PC-3 (cell line): ENCODE results near the gene CLRN1. TPM values are rescaled to one million over a fixed set of nuclear protein-coding genes. Genes with fewer than 3 reads are reported as not detected.

Experiments used
- ATAC-seq: fragments of 200-7000 bp; cut with Tn5 transposase; 2 replicates; pipeline ENCODE4 v1.9.1; 2020; ENCODE audit warnings: mild to moderate bottlenecking, moderate library complexity
- BruUV-seq: library from RNA; stranded (reverse); fragments of 400-500 nt; replicated peaks from 2 replicates; lab custom pipeline; 2021; lab: Mats Ljungman, UMichigan
- CTCF ChIA-PET: fragments of 300-600 bp; sonication (Branson Sonifier 250); formaldehyde crosslinking; loops from one replicate; lab custom pipeline; 2022; ENCODE audit warnings: antibody characterized with exemption; lab: Charles Lee
- POLR2A ChIA-PET: fragments of 300-600 bp; sonication (Branson Sonifier 250); formaldehyde crosslinking; loops from one replicate; lab custom pipeline; 2022; ENCODE audit warnings: antibody characterized with exemption; ENCODE audit not compliant: unreplicated experiment; lab: Charles Lee
- DNase-seq: peaks from one replicate; pipeline ENCODE4 v3.0.0-alpha.2; 2015
- H2AFZ ChIP-seq: fragments of 300-600 bp; sonication (generic); 2 replicates; pipeline ENCODE4 v1.6.0; 2016; ENCODE audit warnings: antibody characterized with exemption, low read length
- H3F3A ChIP-seq: fragments of 300-600 bp; sonication (generic); one replicate; pipeline ENCODE4 v1.6.0; 2017; ENCODE audit warnings: antibody characterized with exemption, low read length, control low read depth, mild to moderate bottlenecking; ENCODE audit not compliant: unreplicated experiment
- H3K27ac ChIP-seq: fragments of 300-600 bp; sonication (generic); 2 replicates; pipeline ENCODE4 v1.5.1; 2016; ENCODE audit warnings: mild to moderate bottlenecking, low read length
- H3K27me3 ChIP-seq: fragments of 300-600 bp; sonication (generic); 2 replicates; pipeline ENCODE4 v1.6.1; 2016; ENCODE audit warnings: low read length, mixed read lengths
- H3K36me3 ChIP-seq: fragments of 300-600 bp; sonication (generic); 2 replicates; pipeline ENCODE4 v1.6.1; 2016; ENCODE audit warnings: low read depth, mixed run types, low read length, mixed read lengths
- H3K4me1 ChIP-seq: fragments of 300-600 bp; sonication (generic); 2 replicates; pipeline ENCODE4 v1.5.1; 2016; ENCODE audit warnings: low read length; ENCODE audit not compliant: insufficient read depth
- H3K4me2 ChIP-seq: fragments of 300-600 bp; sonication (generic); 2 replicates; pipeline ENCODE4 v1.6.0; 2016; ENCODE audit warnings: low read length
- H3K4me3 ChIP-seq: fragments of 300-600 bp; sonication (generic); 2 replicates; pipeline ENCODE4 v1.5.1; 2016; ENCODE audit warnings: mild to moderate bottlenecking, low read length, mixed read lengths
- H3K79me2 ChIP-seq: fragments of 300-600 bp; sonication (generic); 2 replicates; pipeline ENCODE4 v1.6.1; 2017; ENCODE audit warnings: low read length, mixed read lengths
- H3K9ac ChIP-seq: fragments of 300-600 bp; sonication (generic); 2 replicates; pipeline ENCODE4 v1.6.0; 2016; ENCODE audit warnings: mild to moderate bottlenecking, low read length
- H3K9me2 ChIP-seq: fragments of 300-600 bp; sonication (generic); replicated peaks from 2 replicates; pipeline ENCODE4 v1.6.1; 2016; ENCODE audit warnings: mixed run types, low read length, mixed read lengths
- H3K9me3 ChIP-seq: fragments of 300-600 bp; sonication (generic); 2 replicates; pipeline ENCODE4 v1.6.1; 2016; ENCODE audit warnings: low read length, mixed read lengths
- H4K20me1 ChIP-seq: fragments of 300-600 bp; sonication (generic); 2 replicates; pipeline ENCODE4 v1.6.1; 2016; ENCODE audit warnings: low read length, mixed read lengths
- CTCF ChIP-seq: fragments of 300-600 bp; sonication (generic); conservative IDR thresholded peaks from 2 replicates; pipeline ENCODE4 v1.5.1; 2017; ENCODE audit warnings: antibody characterized with exemption, low read depth, mild to moderate bottlenecking, low read length
- EZH2 ChIP-seq: fragments of 300-600 bp; sonication (generic); IDR thresholded peaks from one replicate; pipeline ENCODE4 v1.6.1; 2017; ENCODE audit warnings: antibody characterized with exemption, mild to moderate bottlenecking, low read length; ENCODE audit not compliant: unreplicated experiment
- EZH2phosphoT487 ChIP-seq: fragments of 300-600 bp; sonication (generic); IDR thresholded peaks from 2 replicates; pipeline ENCODE4 v1.6.1; 2018; ENCODE audit warnings: mild to moderate bottlenecking, antibody characterized with exemption, low read length, borderline replicate concordance
- intact Hi-C: fragments of 100-400 bp; cut with micrococcal nuclease; formaldehyde crosslinking; loops from 2 replicates; pipeline ENCODE4 v1.9.0; 2023
- total RNA-seq: library from RNA; depleted of rRNA; stranded (reverse); fragments of >200 nt; gene quantifications from 2 replicates; pipeline ENCODE4 v1.2.3, GENCODE V29; 2014

CLRN1 gene
- total RNA-seq, 1 experiment from 2014 or later: not detected

- Histone ChIP-seq H3F3A (no peaks in the 10 kb centered on the region), H3K79me2 (no peaks in the 10 kb centered on the region), H3K36me3 (no peaks in the 10 kb centered on the region), H3K4me2 (no peak overlapping the region), H2AFZ (no peak overlapping the region), H4K20me1 (no peaks in the 10 kb centered on the region), H3K4me1 (peaks cover 11% of the 10 kb centered on the region), H3K27ac (no peak overlapping the region), H3K9me2 (no peaks in the 10 kb centered on the region), H3K9me3 (no peaks in the 10 kb centered on the region), H3K4me3 (no peak overlapping the region), H3K27me3 (peaks cover 41% of the 10 kb centered on the region), H3K9ac (no peak overlapping the region)
- no peak for TF ChIP-seq EZH2
- TF ChIP-seq CTCF: no peak
- no peak for TF ChIP-seq EZH2phosphoT487
- BruUV-seq: no TSS peak
- intact Hi-C loops: no loop called here
- DNase-seq (no peak), ATAC-seq (no peak)
- CTCF ChIA-PET: no interaction called here
- POLR2A ChIA-PET: no interaction called here
Measured at GRCh38 chr3:150968341-150969035, 4.0 kb downstream of the CLRN1 start.

GRCh38 chr3:150965436-150965835 lies 7.1 kb downstream of the CLRN1 start:
- CTCF ChIA-PET: no interaction called here
- ATAC-seq (no peak), DNase-seq (no peak)
- Histone ChIP-seq H3K9me2 (no peaks in the 10 kb centered on the region), H3K79me2 (no peaks in the 10 kb centered on the region), H4K20me1 (no peaks in the 10 kb centered on the region), H3K27ac (no peak overlapping the region), H2AFZ (no peak overlapping the region), H3K4me3 (no peak overlapping the region), H3F3A (no peaks in the 10 kb centered on the region), H3K9me3 (no peaks in the 10 kb centered on the region), H3K4me1 (peaks cover 1% of the 10 kb centered on the region), H3K27me3 (peaks cover 53% of the 10 kb centered on the region), H3K9ac (no peak overlapping the region), H3K4me2 (no peak overlapping the region), H3K36me3 (no peaks in the 10 kb centered on the region)
- intact Hi-C loops: no loop called here
- no peak for TF ChIP-seq CTCF
- no peak for TF ChIP-seq EZH2phosphoT487
- no peak for TF ChIP-seq EZH2
- BruUV-seq: no TSS peak
- POLR2A ChIA-PET: no interaction called here

- Histone ChIP-seq H3K9me2 (no peaks in the 10 kb centered on the region), H3K36me3 (no peaks in the 10 kb centered on the region), H3K9me3 (no peaks in the 10 kb centered on the region), H3K27ac (no peak overlapping the region), H3K9ac (no peak overlapping the region), H3F3A (no peaks in the 10 kb centered on the region), H3K4me1 (no peaks in the 10 kb centered on the region), H3K4me2 (no peak overlapping the region), H3K4me3 (no peak overlapping the region), H3K79me2 (no peaks in the 10 kb centered on the region), H2AFZ (no peak overlapping the region), H4K20me1 (no peaks in the 10 kb centered on the region), H3K27me3 (peaks cover 73% of the 10 kb centered on the region)
- intact Hi-C loops: no loop called here
- ChIA-PET CTCF (no interaction called here), POLR2A (no interaction called here)
- no TSS peak for BruUV-seq
- no peak for ATAC-seq
- DNase-seq: no peak
- no peak for TF ChIP-seq EZH2phosphoT487
- no peak for TF ChIP-seq EZH2
- no peak for TF ChIP-seq CTCF
Measured at GRCh38 chr3:150961949-150962348, 10.6 kb downstream of the CLRN1 start.
